Measurements from ENCODE around the gene CREBBP. TPM values are rescaled to one million over a fixed set of nuclear protein-coding genes. Genes with fewer than 3 reads are reported as not detected.

The CREBBP gene
- total and polyA plus RNA-seq, 4 donors, result 16.0 to 155 (median 36.1) TPM

DNA sequence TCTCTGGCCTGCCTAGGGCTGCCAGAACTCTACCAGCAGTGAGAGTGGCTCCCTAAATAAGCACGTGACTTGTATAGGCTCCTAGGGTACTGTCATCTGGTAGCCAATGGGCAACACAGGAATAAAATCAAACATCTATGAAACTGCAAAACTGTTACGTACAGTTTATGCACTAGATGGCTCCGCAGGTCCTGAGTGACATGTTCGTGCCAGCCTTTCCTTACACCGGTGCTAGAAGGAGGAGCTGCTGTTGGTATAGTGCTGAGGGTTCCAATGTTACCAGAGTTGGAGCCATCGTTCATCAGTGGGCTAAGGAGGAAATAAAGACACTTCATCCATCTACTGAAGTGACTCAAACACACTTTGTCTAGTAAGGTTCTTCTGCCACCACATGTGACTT lies 99.9 kb downstream of the CREBBP start:
- no peak overlapping the region for H3K9ac ChIP-seq (ENCODE audit: insufficient read depth in 1 of 2, low read length in 2 of 2)
- DNase-seq (peak in 1 of 3 donors; percentile 18), ATAC-seq (ENCODE audit: insufficient read depth, low FRiP score) (no peak)
- no peaks in the 10 kb centered on the region for H3K27me3 ChIP-seq (ENCODE audit: control insufficient read depth in 3 of 3, insufficient read depth in 3 of 3, low read length in 2 of 3)
- peaks cover 0 to 4% (median 0%) of the 10 kb centered on the region in 5 donors for H3K4me1 ChIP-seq (ENCODE audit: control insufficient read depth in 5 of 5, insufficient read depth in 5 of 5, low read length in 5 of 5)
- 59% methylated on average over 6 of the region's 6 CpGs for WGBS, 2 donors
- peaks cover 7 to 59% (median 35%) of the 10 kb centered on the region in 4 donors for H3K36me3 ChIP-seq (ENCODE audit: control insufficient read depth in 4 of 4, insufficient read depth in 4 of 4, low read length in 4 of 4)
- peaks cover 0 to 2% (median 0%) of the 10 kb centered on the region in 4 donors for H3K9me3 ChIP-seq (ENCODE audit: control insufficient read depth in 4 of 4, insufficient read depth in 3 of 4, low read length in 3 of 4)
- no peak overlapping the region for H3K27ac ChIP-seq (ENCODE audit: low read depth in 1 of 2, low read length in 1 of 2)
- TF ChIP-seq CTCF (IDR thresholded peaks at IDR 0.05; ENCODE audit: control extremely low read depth, extremely low read depth), result no peak
- no peak overlapping the region for H3K4me3 ChIP-seq

DNA sequence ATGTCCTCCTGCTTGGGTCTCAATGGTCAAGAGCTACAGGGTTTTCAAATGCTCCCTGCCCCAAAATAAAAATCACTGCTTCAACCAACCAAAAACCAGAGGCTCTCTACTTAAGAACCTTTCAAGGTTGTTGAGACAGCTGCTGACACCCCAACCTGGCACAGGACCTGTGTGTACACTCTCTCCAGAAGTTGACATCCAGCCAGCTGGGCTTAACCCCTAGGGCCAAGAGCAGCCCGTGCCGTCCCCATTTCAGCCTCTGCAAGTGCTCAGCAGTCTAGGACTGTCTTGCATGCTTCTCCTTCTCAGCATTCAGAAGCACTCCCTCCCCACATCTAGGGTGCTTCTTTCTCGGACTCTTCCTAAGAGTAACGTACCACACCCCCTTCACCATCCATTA lies 104.2 kb downstream of the CREBBP start:
- WGBS, 2 donors, result 75 to 86% methylated on average over 4 of the region's 4 CpGs
- peaks cover 13 to 67% (median 40%) of the 10 kb centered on the region in 4 donors for H3K36me3 ChIP-seq (ENCODE audit: control insufficient read depth in 4 of 4, insufficient read depth in 4 of 4, low read length in 4 of 4)

GRCh38 chr16:3774819-3775218 lies 105.7 kb downstream of the CREBBP start:
- Histone ChIP-seq H3K27ac (ENCODE audit: low read depth in 1 of 2, low read length in 1 of 2) (peak overlapping the region in 1 of 2 donors; percentile 17), H3K4me3 (no peak overlapping the region), H3K9me3 (ENCODE audit: control insufficient read depth in 4 of 4, insufficient read depth in 3 of 4, low read length in 3 of 4) (no peaks in the 10 kb centered on the region), H3K27me3 (ENCODE audit: control insufficient read depth in 3 of 3, insufficient read depth in 3 of 3, low read length in 2 of 3) (no peaks in the 10 kb centered on the region), H3K9ac (ENCODE audit: insufficient read depth in 1 of 2, low read length in 2 of 2) (no peak overlapping the region), H3K36me3 (ENCODE audit: control insufficient read depth in 4 of 4, insufficient read depth in 4 of 4, low read length in 4 of 4) (peaks cover 9 to 67% (median 44%) of the 10 kb centered on the region in 4 donors), H3K4me1 (ENCODE audit: control insufficient read depth in 5 of 5, insufficient read depth in 5 of 5, low read length in 5 of 5) (peaks cover 0 to 9% (median 1%) of the 10 kb centered on the region in 5 donors)
- DNase-seq, result no peak
- no peak for ATAC-seq (ENCODE audit: insufficient read depth, low FRiP score)
- whole genome bisulfite sequencing, 2 donors, result 86 to 87% methylated on average over 6 of the region's 6 CpGs
- TF ChIP-seq CTCF (IDR thresholded peaks at IDR 0.05; ENCODE audit: control extremely low read depth, extremely low read depth), result no peak

More for the DNA sequence above, 104.2 kb downstream of the CREBBP start:
- no peak for DNase-seq
- H3K9ac ChIP-seq (ENCODE audit: insufficient read depth in 1 of 2, low read length in 2 of 2), result no peak overlapping the region
- H3K9me3 ChIP-seq (ENCODE audit: control insufficient read depth in 4 of 4, insufficient read depth in 3 of 4, low read length in 3 of 4), result peaks cover 0 to 2% (median 0%) of the 10 kb centered on the region in 4 donors
- no peaks in the 10 kb centered on the region for H3K27me3 ChIP-seq (ENCODE audit: control insufficient read depth in 3 of 3, insufficient read depth in 3 of 3, low read length in 2 of 3)
- ATAC-seq (ENCODE audit: insufficient read depth, low FRiP score), result peak; percentile 34
- H3K4me1 ChIP-seq (ENCODE audit: control insufficient read depth in 5 of 5, insufficient read depth in 5 of 5, low read length in 5 of 5), result peaks cover 0 to 9% (median 1%) of the 10 kb centered on the region in 5 donors
- no peak overlapping the region for H3K4me3 ChIP-seq
- TF ChIP-seq CTCF (IDR thresholded peaks at IDR 0.05; ENCODE audit: control extremely low read depth, extremely low read depth), result no peak
- no peak overlapping the region for H3K27ac ChIP-seq (ENCODE audit: low read depth in 1 of 2, low read length in 1 of 2)

All from lung (tissue), 12 donors.